NCI-H1417 (cell line): Measurements from ENCODE around the gene CELSR1.
A peak's percentile ranks its signal among the peaks of the same experiment; 100 is the strongest.

Experiments
- DNase-seq, 3 experiments: peaks; one replicate each; lab custom pipeline; 2025; lab: John Stamatoyannopoulos, UW

CELSR1 gene

GRCh38 chr22:46364341-46365165 is 172.9 kb downstream of the CELSR1 start:
- DNase-seq: no peak

DNA sequence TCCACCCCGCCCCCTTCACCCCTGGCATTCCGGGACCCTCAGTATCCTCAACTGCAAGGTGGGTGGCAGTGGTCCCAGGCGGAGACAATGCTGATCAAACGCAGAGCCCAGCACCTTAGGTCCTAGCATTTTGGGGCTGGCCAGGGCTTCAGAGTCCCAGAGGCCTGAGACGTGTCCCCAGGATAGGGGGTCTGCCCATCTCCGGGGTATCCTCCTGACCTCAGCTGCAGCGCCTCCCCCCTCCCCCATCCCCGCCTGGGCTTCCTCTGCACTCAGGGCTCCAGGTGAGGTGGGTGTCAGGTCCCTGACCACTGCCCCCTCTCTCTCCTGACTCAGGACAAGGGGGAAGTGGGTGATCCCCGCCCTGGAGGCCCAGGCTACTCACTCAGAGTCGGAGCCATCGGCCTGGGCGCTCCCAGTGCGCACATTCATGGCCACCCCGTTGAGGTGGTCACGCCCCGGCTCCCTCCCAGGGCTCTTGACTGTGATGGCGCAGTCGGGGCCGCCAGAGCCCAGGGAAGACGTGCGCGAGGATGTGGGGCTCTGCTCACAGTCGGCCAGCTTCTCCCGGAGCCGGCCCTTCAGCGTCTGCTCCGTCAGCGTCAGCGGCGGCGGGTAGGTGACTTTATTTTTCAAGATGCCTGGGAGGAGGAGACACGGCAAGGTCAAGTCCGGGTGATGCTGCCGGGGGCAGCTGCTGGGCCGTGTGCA is 173.7 kb downstream of the CELSR1 start:
- DNase-seq: no peak

GRCh38 chr22:46362934-46363515 is 174.4 kb downstream of the CELSR1 start:
- DNase-seq: no peak

- DNase-seq: peak in 2 of 3 experiments; percentile 60 to 82
Observed at GRCh38 chr22:46362203-46362933, 175.1 kb downstream of the CELSR1 start.

DNA sequence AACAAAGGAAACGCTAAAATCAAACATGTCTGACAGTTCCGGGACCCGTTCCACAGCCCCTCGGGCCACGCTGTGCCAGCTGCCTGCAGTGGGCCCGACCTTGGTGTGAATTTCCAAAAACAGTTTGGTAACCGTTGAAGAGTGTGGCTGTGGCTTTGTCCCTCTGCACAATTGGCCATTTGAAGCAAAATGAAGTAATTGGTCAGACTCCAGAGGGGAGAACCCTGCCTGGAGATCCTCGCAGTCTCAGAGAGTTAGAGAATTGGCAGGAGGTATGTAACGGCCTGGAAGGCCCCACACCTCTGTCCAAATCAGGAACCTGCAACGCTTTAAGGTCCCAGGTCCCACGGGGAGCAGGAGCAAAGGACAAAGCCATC is 175.6 kb downstream of the CELSR1 start:
- no peak for DNase-seq

DNA sequence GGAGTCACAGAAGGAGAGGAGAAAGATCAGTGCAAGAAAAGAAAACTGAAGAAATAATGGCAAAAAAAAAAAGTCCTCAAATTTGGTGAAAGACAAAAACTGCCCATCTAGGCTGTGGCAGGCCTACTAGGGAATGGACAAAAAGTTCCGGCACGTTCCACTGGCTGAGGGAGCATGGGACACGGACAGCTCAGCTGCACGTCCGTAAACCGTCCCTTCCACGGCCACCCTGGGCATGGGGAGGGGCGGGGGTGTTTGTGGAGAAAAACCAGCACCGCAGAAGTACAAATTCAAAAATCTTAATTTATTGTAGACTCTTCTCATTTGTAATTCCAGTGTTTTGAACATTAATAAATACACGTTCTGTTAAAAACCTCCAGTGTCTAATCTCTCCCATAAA is 176.5 kb downstream of the CELSR1 start:
- DNase-seq: no peak

- no peak for DNase-seq
Observed at GRCh38 chr22:46360097-46360496, 177.3 kb downstream of the CELSR1 start.

DNA sequence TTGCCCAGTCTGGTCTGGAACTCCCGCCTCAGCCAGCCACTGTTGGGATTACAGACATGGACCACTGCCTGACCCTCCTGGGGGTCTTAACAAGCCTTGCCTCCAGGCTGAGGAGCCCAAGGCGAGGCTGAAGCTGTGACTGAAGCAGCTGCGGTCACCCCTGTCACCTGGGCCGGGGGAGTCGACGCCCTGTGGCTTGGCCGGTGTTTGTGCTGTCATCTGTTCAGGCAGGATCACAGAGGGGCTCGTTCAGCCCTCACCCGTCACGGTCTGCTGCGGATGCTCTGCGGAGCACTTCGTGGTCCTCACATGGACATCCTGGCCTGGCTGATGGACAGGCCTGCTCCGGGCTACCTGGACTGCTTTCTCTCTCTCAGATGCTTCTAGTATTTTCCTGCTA is 178.1 kb downstream of the CELSR1 start:
- no peak for DNase-seq

GRCh38 chr22:46358766-46359165 is 178.7 kb downstream of the CELSR1 start:
- no peak for DNase-seq

- peak in 1 of 3 experiments; percentile 1 for DNase-seq
Observed at GRCh38 chr22:46357711-46358520, 179.5 kb downstream of the CELSR1 start.

DNA sequence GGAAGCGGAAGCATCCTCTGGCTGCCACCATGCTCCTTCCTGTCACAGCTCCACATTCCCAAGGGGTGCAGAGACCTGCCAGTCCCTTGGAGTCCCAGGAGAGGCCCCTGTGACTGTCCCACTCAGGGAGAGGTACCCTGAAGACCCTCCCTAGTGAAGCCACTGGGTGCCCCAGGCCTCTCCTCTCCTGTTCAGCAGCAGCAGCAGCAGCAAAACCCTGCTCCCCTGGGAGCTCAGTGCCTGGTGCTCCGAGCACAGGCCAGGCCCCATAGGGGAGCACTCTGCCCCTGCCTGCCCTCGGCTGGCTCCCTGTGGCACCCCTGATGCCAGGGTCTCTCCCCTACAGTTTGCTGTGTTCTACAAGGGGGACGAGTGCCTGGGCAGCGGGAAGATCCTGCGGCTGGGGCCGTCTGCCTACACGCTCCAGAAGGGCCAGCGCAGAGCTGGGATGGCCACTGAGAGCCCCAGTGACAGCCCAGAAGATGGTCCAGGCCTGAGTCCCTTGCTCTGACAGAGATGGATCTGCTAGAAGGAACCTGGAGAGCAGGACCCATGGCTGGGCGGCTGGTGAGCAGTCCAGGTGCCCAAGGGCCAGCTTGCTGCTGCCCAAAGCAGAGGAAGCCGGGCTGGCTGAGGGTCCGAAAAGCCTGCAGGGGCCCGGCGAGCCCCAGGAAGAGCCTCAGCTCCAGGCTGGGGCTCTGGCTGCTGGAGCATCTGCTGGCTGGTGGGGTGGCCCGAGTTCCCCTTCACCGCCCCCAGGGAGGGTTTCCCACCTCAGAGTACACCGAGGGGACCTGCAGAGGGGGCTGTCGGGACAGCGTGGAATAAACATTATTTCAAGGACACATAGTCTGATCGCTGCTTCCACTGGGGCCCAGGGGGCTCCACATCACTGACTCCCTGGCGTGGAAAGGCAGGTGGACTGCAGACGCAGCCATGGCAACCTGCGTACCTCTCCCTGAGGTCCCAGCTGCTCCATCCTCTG is 180.6 kb downstream of the CELSR1 start:
- peak in 1 of 3 experiments; percentile 14 for DNase-seq

DNA sequence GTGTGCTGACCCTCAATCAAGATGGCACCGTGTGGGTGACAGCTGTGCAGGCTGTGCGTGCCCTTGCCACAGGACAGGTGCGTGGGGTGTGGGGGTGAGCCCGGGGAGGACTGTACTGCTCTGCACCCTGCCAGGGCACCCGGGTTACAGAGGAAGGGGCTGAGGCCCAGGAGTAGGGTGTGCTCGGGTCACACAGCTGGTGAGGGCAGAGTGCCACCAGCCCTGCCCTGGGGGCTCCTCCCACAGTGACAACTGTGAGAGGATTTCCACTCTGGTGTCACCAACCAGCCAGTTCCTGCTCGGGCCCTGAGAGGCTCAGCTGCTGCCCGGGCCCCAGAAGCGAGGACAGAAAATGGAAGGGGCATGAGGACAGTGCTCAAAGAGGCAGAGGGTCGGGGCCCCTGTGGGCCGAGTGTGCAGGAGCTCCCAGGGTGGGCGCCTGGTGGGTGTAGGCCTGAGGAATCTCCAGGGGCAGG is 181.4 kb downstream of the CELSR1 start:
- no peak for DNase-seq

GRCh38 chr22:46355369-46355995 is 181.9 kb downstream of the CELSR1 start:
- peak in 2 of 3 experiments; percentile 22 to 54 for DNase-seq

DNA sequence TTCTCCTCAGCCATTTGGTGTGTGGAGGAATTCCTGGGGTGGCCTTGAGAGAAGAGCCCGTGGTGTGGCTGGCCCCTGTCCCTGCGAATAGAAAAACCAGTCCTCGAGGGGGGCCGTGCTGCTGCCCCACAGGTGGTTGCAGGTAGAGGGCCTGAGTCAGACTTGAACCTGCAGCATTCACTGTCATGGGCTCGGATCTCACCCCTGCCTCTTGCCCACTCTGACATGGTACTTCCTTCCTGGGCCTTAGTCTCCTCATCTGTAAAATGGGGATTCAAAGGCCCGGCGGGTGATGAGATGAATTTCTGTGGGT is 182.5 kb downstream of the CELSR1 start:
- DNase-seq: no peak

DNA sequence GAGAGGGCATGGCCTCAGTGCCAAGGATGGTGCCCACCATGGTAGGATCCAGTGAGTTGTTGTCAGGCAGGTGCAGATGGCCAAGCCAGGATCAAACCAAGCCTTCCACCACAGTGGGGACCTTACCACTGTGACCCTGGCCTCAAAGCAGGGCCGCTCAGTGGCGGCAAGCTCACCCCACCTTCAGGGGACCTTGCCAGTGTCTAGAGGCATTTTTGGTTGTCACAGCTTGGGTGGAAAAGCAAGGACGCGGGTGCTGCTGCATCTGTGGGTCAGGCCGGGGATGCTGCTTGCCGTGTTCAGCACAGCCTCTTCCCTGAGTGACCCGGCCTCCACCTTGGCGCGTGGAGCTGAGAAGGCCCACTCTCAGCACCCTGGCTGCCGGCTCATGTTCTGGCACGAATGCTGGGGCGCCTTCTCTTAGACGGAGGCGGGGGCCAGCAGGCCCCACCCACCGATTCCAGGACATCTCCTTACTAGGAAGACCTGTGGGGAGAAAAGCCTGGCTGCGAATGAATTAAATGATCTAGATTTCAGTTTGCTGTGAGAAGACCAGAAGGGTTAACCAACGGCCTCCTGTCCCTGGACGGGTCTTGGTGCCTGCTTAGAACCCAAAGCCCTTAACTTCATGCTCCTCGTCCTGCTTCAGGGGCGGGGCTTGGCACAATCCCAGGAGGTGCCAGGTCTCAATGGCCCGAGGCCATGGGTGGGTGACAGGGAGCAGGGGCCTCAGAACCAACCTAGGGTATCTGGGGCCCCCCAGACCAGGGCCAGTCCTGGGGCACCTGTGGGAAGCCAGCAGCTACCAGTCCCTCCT is 183.0 kb downstream of the CELSR1 start:
- DNase-seq: no peak

GRCh38 chr22:46353483-46354105 is 183.8 kb downstream of the CELSR1 start:
- DNase-seq: no peak

DNA sequence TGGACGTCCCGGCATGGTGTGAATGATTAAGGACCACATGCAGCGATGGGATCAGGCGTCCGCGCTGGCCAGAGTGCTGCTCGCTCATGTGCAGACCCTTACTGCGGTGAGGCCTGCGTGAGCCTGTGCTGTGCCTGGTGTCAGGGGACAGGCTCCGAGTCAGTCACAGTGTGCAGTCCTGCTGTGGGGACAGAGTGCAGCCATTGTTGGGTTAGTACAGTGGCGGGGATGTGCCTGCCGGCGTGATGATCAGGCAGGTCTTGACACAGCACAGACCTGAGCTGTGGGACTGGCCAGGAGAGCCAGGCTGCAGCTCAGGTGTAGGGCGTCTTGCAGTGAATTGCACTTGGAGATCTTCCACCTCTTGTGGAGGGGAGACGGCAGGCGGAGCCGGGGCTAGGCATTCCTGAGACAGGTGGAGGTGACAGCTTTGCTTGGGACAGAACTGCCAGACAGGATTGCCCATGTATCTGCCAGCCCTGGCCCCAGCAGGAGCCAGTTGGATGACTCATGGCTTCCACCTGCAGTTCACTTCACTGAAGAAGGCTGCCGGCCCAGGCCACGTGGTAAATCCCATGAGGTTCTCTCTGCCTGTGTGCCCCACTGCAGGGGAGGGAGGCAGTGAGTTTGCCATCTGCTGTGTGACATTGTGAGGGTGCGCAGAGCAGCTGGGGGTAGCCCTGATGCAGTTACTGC is 184.6 kb downstream of the CELSR1 start:
- DNase-seq: peak in 2 of 3 experiments; percentile 18 to 53

- DNase-seq: no peak
Observed at GRCh38 chr22:46352276-46352675, 185.1 kb downstream of the CELSR1 start.
